Gastrocnemius medialis (tissue), 4 donors: ENCODE results near the gene TCFL5. TPM values are rescaled to one million over a fixed set of nuclear protein-coding genes. Genes with fewer than 3 reads are reported as not detected.
"Not testable (repeated sequence)": the region's sequence is repeated elsewhere in the genome, so short reads cannot be mapped to it uniquely, and the experiment has no call there.

Experiments used
- ATAC-seq, 2 donors: fragments of 150-250 bp; one replicate each; pipeline ENCODE4 v1.9.1; 2016
- DNase-seq, 2 donors: peaks; one replicate each; pipeline ENCODE4 v3.0.0-alpha.2; 2019
- H3K27ac ChIP-seq, 4 donors: fragments of 200-600 bp; sonication (generic); 1 replicate in 1 of 4; 2 replicates in 3 of 4; pipeline ENCODE4 v1.5.1; 2016 to 2018; ENCODE audit warnings: mild to moderate bottlenecking in 2 of 4, moderate library complexity in 1 of 4
- H3K27me3 ChIP-seq, 3 donors: fragments of 200-600 bp; sonication (generic) in 2 of 3; 1 replicate in 1 of 3; 2 replicates in 2 of 3; pipeline versions ENCODE4 v1.5.1 to v1.6.0; 2016 to 2019; ENCODE audit warnings: mild to moderate bottlenecking in 1 of 3, moderate library complexity in 1 of 3
- H3K36me3 ChIP-seq, 2 donors: fragments of 200-600 bp; sonication (generic) in 1 of 2; one replicate each; pipeline ENCODE4 v1.5.1; 2017 to 2018
- H3K4me1 ChIP-seq, 2 donors: fragments of 200-600 bp; sonication (generic) in 1 of 2; one replicate each; pipeline ENCODE4 v1.5.1; 2016 to 2017; ENCODE audit warnings: mild to moderate bottlenecking in 2 of 2
- H3K4me3 ChIP-seq, 4 donors: fragments of 200-600 bp; sonication (generic) in 3 of 4; 1 replicate in 1 of 4; 2 replicates in 3 of 4; pipeline ENCODE4 v1.5.1; 2016 to 2019; ENCODE audit warnings: mild to moderate bottlenecking in 2 of 4
- H3K9me3 ChIP-seq, 3 donors: fragments of 200-600 bp; sonication (generic) in 2 of 3; 1 replicate in 1 of 3; 2 replicates in 2 of 3; pipeline ENCODE4 v1.5.1; 2016 to 2019
- POLR2A ChIP-seq, 2 donors: fragments of 450-650 bp; IDR thresholded peaks; one replicate each; pipeline ENCODE4 v1.6.1; 2017; ENCODE audit warnings: antibody characterized with exemption in 2 of 2, mild to moderate bottlenecking in 2 of 2, moderate library complexity in 2 of 2
- in situ Hi-C, 4 donors: fragments of 200-750 bp; cut with MboI; loops; one replicate each; pipeline versions ENCODE4 v1.15.0 to v1.8.0; 2017; ENCODE audit warnings: low sequenced_read_pairs in 4 of 4
- intact Hi-C: fragments of 100-400 bp; cut with DNase I; formaldehyde crosslinking; loops from one replicate; pipeline ENCODE4 v1.15.1; 2023; ENCODE audit warnings: low total_unique reads
- total RNA-seq, 4 donors: library from RNA; depleted of rRNA; stranded (reverse); fragments of >200 nt; gene quantifications; one replicate each; pipeline versions ENCODE4 v1.1.0 to v1.2.3, GENCODE V29; 2016
- TF ChIP-seq, protein P1 (sequence below), 5 experiments: fragments of 450-650 bp in 3 of 5; fragments of 200-600 bp in 2 of 5; sonication (generic) in 2 of 5; IDR thresholded peaks in 4 of 5; conservative IDR thresholded peaks in 1 of 5; 1 replicate in 4 of 5; 2 replicates in 1 of 5; pipeline ENCODE4 v1.5.1; 2016 to 2019; ENCODE audit warnings: antibody characterized with exemption in 5 of 5, mild to moderate bottlenecking in 3 of 5, moderate library complexity in 3 of 5

The TCFL5 gene
- total RNA-seq, 4 donors from 2014 or later: 5.3 to 7.3 (median 6.3) TPM

DNA sequence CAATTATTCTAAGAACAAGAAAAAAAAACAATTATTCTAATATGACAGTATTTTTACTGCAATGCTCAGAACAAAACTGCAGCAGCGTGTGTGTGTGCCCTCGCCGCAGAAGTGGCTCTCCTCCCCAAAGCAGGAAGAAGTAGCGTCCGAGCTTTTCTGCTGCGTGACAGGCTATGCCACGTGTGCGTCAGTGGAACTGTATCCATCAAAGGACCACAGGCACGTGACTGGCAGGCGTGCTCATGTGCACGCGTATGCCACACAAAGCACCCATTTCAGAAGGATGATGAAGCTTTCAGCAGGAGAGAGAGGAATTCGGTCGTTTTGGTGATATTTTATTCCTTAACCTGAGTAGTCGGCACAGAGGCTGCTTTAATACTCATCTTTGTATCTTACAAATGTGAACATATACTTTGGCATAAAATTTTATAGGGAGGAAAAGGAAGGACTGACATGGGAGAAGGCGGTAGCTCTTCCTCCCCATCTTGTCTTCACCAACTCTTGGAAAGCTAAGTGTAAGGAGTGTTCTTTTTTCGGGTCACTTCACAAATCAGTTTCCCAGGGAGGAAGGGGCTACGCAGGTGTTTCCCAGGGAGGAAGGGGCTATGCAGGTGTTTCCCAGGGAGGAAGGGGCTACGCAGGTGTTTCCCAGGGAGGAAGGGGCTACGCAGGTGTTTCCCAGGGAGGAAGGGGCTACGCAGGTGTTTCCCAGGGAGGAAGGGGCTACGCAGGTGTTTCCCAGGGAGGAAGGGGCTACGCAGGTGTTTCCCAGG is 3.4 kb downstream of the TCFL5 start:
- peaks cover 0 to 9% of the 10 kb centered on the region in 2 donors for H3K36me3 ChIP-seq

DNA sequence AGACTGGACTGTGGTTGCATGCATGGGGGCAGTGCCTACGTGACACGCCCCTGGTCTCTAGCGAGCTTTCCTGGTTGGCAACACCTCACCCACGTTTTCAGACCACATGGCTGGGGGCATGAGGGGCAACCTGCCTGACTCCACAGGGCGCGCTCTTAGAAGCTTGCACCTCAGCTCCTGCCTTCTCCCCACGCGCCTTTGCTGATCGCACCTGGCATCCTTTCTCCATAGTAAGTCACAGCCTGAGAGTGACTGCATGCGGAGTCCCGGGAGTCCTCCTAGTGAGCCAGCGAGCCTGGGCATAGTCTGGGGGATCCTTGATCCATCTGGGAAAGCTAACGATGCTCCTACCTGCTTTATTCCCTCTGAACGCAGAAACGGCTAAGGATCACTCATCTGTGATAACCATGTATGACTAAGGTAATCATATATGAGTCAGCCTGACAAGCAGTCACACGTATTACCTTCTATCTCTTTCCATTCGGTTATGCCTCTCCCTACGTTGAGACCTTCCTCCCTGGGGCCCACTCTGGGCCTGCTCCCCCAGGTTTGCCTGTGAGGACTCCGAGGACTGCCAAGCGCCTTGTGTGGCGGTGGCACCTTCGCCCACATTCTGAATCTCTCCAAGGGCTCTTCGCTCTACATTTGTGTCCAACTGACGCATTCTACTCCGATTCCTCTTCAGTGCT is 4.5 kb downstream of the TCFL5 start:
- Histone ChIP-seq H3K36me3 (peaks cover 0 to 14% of the 10 kb centered on the region in 2 donors), H3K4me3 (no peak overlapping the region), H3K27ac (no peak overlapping the region), H3K9me3 (no peaks in the 10 kb centered on the region), H3K27me3 (no peaks in the 10 kb centered on the region), H3K4me1 (peaks cover 9% of the 10 kb centered on the region in 2 donors)
- ATAC-seq: no peak
- in situ Hi-C loops (no loop called here), intact Hi-C loops (no loop called here)
- no peak for DNase-seq
- TF ChIP-seq, protein P1, sequence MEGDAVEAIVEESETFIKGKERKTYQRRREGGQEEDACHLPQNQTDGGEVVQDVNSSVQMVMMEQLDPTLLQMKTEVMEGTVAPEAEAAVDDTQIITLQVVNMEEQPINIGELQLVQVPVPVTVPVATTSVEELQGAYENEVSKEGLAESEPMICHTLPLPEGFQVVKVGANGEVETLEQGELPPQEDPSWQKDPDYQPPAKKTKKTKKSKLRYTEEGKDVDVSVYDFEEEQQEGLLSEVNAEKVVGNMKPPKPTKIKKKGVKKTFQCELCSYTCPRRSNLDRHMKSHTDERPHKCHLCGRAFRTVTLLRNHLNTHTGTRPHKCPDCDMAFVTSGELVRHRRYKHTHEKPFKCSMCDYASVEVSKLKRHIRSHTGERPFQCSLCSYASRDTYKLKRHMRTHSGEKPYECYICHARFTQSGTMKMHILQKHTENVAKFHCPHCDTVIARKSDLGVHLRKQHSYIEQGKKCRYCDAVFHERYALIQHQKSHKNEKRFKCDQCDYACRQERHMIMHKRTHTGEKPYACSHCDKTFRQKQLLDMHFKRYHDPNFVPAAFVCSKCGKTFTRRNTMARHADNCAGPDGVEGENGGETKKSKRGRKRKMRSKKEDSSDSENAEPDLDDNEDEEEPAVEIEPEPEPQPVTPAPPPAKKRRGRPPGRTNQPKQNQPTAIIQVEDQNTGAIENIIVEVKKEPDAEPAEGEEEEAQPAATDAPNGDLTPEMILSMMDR (IDR thresholded peaks at IDR 0.05 in 4 of 5, conservative IDR thresholded peaks at IDR 0.05 in 1 of 5): no peak
- TF ChIP-seq POLR2A (IDR thresholded peaks at IDR 0.05): no peak

More for the DNA sequence above, 3.4 kb downstream of the TCFL5 start:
- ATAC-seq (no peak), DNase-seq (no peak)
- in situ Hi-C loops (no loop called here), intact Hi-C loops (no loop called here)
- Histone ChIP-seq H3K4me3 (no peak overlapping the region), H3K27me3 (no peaks in the 10 kb centered on the region), H3K27ac (no peak overlapping the region), H3K4me1 (peaks cover 9% of the 10 kb centered on the region in 2 donors), H3K9me3 (no peaks in the 10 kb centered on the region)
- no peak for TF ChIP-seq POLR2A (IDR thresholded peaks at IDR 0.05)
- TF ChIP-seq, protein P1 (IDR thresholded peaks at IDR 0.05 in 4 of 5, conservative IDR thresholded peaks at IDR 0.05 in 1 of 5): no peak

DNA sequence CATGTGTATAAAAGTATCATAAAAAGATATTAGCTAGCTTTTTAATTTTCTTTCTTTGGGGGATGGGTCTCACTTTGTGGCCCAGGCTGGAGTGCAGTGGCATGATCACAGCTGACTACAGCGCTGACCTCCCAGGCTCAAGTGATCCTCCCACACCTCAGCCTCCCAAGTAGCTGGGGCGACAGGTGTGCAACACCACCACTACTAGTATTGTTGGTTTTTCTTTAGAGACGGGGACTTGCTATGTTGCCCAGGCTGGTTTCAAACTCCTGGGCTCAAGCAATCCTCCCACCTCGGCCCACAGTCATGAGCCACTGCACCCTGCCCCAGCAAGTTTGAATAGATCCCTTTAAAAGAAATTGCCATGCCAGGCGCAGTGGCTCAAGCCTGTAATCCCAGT is 6.5 kb downstream of the TCFL5 start:
- intact Hi-C loops: no loop called here
- TF ChIP-seq, protein P1 (IDR thresholded peaks at IDR 0.05 in 4 of 5, conservative IDR thresholded peaks at IDR 0.05 in 1 of 5): no peak
- no peak for TF ChIP-seq POLR2A (IDR thresholded peaks at IDR 0.05)
- H3K36me3 ChIP-seq: peaks cover 0 to 14% of the 10 kb centered on the region in 2 donors
- H3K4me1 ChIP-seq: peaks cover 3 to 4% of the 10 kb centered on the region in 2 donors
- H3K27ac ChIP-seq: no peak overlapping the region
- H3K4me3 ChIP-seq: no peak overlapping the region
- ATAC-seq (no peak), DNase-seq (no peak)
- no peaks in the 10 kb centered on the region for H3K27me3 ChIP-seq
- in situ Hi-C loops: no loop called here
- H3K9me3 ChIP-seq: no peaks in the 10 kb centered on the region

DNA sequence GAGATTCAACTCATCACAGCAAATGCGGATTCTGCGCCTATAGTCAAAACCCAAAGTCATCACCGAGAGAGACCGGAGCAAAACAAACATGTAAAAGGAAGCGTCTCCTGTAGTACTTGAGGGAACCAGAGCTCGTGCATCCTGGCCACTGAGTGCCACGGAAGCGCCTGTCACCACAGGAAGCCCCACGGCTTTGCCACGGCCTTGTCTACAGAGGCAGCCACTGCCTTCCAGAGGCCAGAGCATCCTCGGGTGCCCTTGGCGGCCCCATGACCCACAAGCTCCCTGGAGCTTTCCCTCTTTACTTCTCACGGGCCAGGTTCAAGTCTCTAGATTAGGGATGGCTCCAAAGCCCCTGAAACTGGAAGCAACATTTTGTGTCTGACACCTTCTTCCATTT is 7.5 kb downstream of the TCFL5 start:
- Histone ChIP-seq H3K9me3 (no peaks in the 10 kb centered on the region), H3K4me3 (no peak overlapping the region), H3K27me3 (no peaks in the 10 kb centered on the region), H3K4me1 (no peaks in the 10 kb centered on the region), H3K27ac (no peak overlapping the region), H3K36me3 (peaks cover 0 to 14% of the 10 kb centered on the region in 2 donors)
- intact Hi-C loops: no loop called here
- no peak for TF ChIP-seq POLR2A (IDR thresholded peaks at IDR 0.05)
- TF ChIP-seq, protein P1 (IDR thresholded peaks at IDR 0.05 in 4 of 5, conservative IDR thresholded peaks at IDR 0.05 in 1 of 5): no peak
- ATAC-seq (no peak), DNase-seq (no peak)
- in situ Hi-C loops: no loop called here

DNA sequence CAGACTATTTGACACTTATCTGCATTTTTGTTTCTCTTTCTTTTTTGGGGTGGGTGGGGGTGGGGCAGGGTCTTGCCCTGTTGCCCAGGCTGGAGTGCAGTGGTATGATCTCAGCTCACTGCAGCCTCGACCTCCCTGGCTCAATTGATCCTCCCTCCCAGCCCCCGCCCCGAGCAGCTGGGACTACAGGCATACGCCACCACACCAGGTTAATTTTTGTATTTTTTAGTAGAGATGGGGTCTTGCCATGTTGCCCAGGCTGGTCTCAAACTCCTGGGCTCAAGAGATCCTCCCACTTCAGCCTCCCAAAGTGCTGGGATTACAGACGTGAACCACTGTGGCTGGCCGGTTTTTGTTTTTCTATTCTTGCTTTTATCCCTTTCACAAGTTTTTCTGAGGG is 8.3 kb downstream of the TCFL5 start:
- H3K9me3 ChIP-seq, in situ Hi-C loops, ATAC-seq, H3K4me3 ChIP-seq, H3K4me1 ChIP-seq, H3K27ac ChIP-seq, H3K27me3 ChIP-seq, intact Hi-C loops, DNase-seq: not testable (repeated sequence)
- peaks cover 0 to 14% of the 10 kb centered on the region in 2 donors for H3K36me3 ChIP-seq
